Mesendoderm (in vitro differentiated cells): ENCODE results near the gene EPN2.

Source experiments
- DNase-seq: peaks from one replicate; pipeline ENCODE4 v3.0.0; 2013
- H2AK5ac ChIP-seq: 2 replicates; pipeline ENCODE4 v1.6.1; 2013; ENCODE audit warnings: low read length, inconsistent platforms
- H2BK120ac ChIP-seq: 2 replicates; pipeline ENCODE4 v1.6.1; 2013; ENCODE audit warnings: low read depth, mild to moderate bottlenecking, low read length, moderate library complexity, mixed read lengths
- H2BK15ac ChIP-seq: replicated peaks from 2 replicates; pipeline ENCODE4 v1.6.1; 2013; ENCODE audit warnings: low read depth, mild to moderate bottlenecking, moderate library complexity
- H2BK5ac ChIP-seq: 2 replicates; pipeline ENCODE4 v1.6.1; 2013; ENCODE audit warnings: low read length, inconsistent platforms
- H3K18ac ChIP-seq: 2 replicates; pipeline ENCODE4 v1.6.1; 2013; ENCODE audit warnings: mild to moderate bottlenecking, low read length, mixed read lengths
- H3K23ac ChIP-seq: one replicate; pipeline ENCODE4 v1.6.1; 2013; ENCODE audit warnings: low read length
- H3K27ac ChIP-seq: 2 replicates; pipeline ENCODE4 v1.5.1; 2013; ENCODE audit warnings: low read depth, mild to moderate bottlenecking, inconsistent platforms, low read length, moderate library complexity
- H3K27me3 ChIP-seq: 2 replicates; pipeline ENCODE4 v1.6.1; 2013; ENCODE audit warnings: low read length, control low read depth, mild to moderate bottlenecking, inconsistent platforms; ENCODE audit not compliant: insufficient read depth, poor library complexity
- H3K36me3 ChIP-seq: 2 replicates; pipeline ENCODE4 v1.6.1; 2013; ENCODE audit warnings: low read length, inconsistent platforms; ENCODE audit not compliant: control insufficient read depth, insufficient read depth
- H3K4ac ChIP-seq: one replicate; pipeline ENCODE4 v1.6.1; 2013; ENCODE audit warnings: low read depth, mild to moderate bottlenecking, low read length, moderate library complexity
- H3K4me1 ChIP-seq: 2 replicates; pipeline ENCODE4 v1.6.1; 2013; ENCODE audit warnings: low read depth, low read length, inconsistent platforms; ENCODE audit not compliant: control insufficient read depth
- H3K4me2 ChIP-seq: 2 replicates; pipeline ENCODE4 v1.6.1; 2013; ENCODE audit warnings: low read length
- H3K4me3 ChIP-seq: 2 replicates; pipeline ENCODE4 v1.5.1; 2013; ENCODE audit warnings: mild to moderate bottlenecking, low read length
- H3K56ac ChIP-seq: one replicate; pipeline ENCODE4 v1.6.1; 2013; ENCODE audit warnings: low read length
- H3K79me1 ChIP-seq: 2 replicates; pipeline ENCODE4 v1.6.1; 2013; ENCODE audit warnings: low read length, inconsistent platforms
- H3K79me2 ChIP-seq: 2 replicates; pipeline ENCODE4 v1.6.1; 2013; ENCODE audit warnings: mild to moderate bottlenecking, low read length; ENCODE audit not compliant: control insufficient read depth, insufficient read depth
- H3K9ac ChIP-seq: 2 replicates; pipeline ENCODE4 v1.6.1; 2013; ENCODE audit warnings: low read length, inconsistent platforms
- H4K5ac ChIP-seq: one replicate; pipeline ENCODE4 v1.6.1; 2013; ENCODE audit warnings: low read length
- H4K8ac ChIP-seq: one replicate; pipeline ENCODE4 v1.6.1; 2013; ENCODE audit warnings: low read depth, mild to moderate bottlenecking, control low read depth, low read length, moderate library complexity
- WGBS: extraction: QIAGEN DNeasy Blood & Tissue Kit; methylation state at CpG from one replicate; pipeline ENCODE4 v1.1.7; 2013; ENCODE audit warnings: low lambda C conversion rate, missing lambda C conversion rate; ENCODE audit not compliant: insufficient coverage; ENCODE audit errors: extremely low coverage; 5-methylcytosine and 5-hydroxymethylcytosine counted together

EPN2 gene

DNA sequence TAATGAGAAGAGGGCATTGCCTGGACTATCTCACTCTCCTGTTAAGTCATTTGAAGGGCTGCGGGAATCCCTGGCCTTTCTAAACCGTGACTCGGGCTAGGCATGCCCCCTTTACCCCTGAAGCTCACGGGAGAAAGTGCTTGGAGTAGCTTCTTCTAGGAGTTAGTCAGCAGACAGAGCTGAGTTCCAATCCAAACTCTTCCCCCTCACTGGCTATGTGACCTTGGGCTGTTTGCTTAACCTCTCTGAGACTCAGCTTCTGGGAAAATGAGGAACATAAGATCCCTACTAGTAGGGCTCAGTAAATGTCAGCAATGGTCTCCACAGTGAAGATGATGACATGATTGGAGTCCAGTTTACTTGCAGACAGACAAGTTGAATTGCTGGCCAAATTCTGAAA, 131.1 kb downstream of the EPN2 start:
- H2BK120ac ChIP-seq: no peak overlapping the region
- no peak overlapping the region for H3K4ac ChIP-seq
- H3K23ac ChIP-seq: no peak overlapping the region
- no peak overlapping the region for H2BK5ac ChIP-seq
- no CpG with 5 or more reads among the region's 4 CpGs for WGBS
- no peak overlapping the region for H3K27ac ChIP-seq
- H3K79me2 ChIP-seq: no peaks in the 10 kb centered on the region
- H3K56ac ChIP-seq: no peak overlapping the region
- H2AK5ac ChIP-seq: no peak overlapping the region
- H3K9ac ChIP-seq: no peak overlapping the region
- H3K79me1 ChIP-seq: no peaks in the 10 kb centered on the region
- no peaks in the 10 kb centered on the region for H3K27me3 ChIP-seq
- H3K36me3 ChIP-seq: no peaks in the 10 kb centered on the region
- H4K8ac ChIP-seq: no peak overlapping the region
- H2BK15ac ChIP-seq: no peak overlapping the region
- no peak for DNase-seq
- H3K4me2 ChIP-seq: no peak overlapping the region
- no peak overlapping the region for H3K18ac ChIP-seq
- H3K4me3 ChIP-seq: no peak overlapping the region
- H3K4me1 ChIP-seq: peaks cover 7% of the 10 kb centered on the region
- H4K5ac ChIP-seq: no peak overlapping the region

GRCh38 chr17:19369107-19369778, 132.1 kb downstream of the EPN2 start:
- Histone ChIP-seq H4K8ac (no peak overlapping the region), H2BK15ac (no peak overlapping the region), H3K79me2 (no peaks in the 10 kb centered on the region), H3K4me3 (no peak overlapping the region), H2BK120ac (no peak overlapping the region), H3K36me3 (no peaks in the 10 kb centered on the region), H3K4me2 (no peak overlapping the region), H3K23ac (no peak overlapping the region), H3K56ac (no peak overlapping the region), H3K18ac (no peak overlapping the region), H3K79me1 (no peaks in the 10 kb centered on the region), H3K4ac (no peak overlapping the region), H3K27ac (no peak overlapping the region), H3K9ac (no peak overlapping the region), H2AK5ac (no peak overlapping the region), H2BK5ac (no peak overlapping the region), H3K27me3 (no peaks in the 10 kb centered on the region), H4K5ac (no peak overlapping the region), H3K4me1 (no peaks in the 10 kb centered on the region)
- no peak for DNase-seq
- no CpG with 5 or more reads among the region's 16 CpGs for WGBS

GRCh38 chr17:19369846-19370492, 132.8 kb downstream of the EPN2 start:
- Histone ChIP-seq H3K18ac (no peak overlapping the region), H3K4ac (no peak overlapping the region), H3K27ac (no peak overlapping the region), H3K23ac (no peak overlapping the region), H4K8ac (no peak overlapping the region), H3K4me2 (no peak overlapping the region), H2BK5ac (no peak overlapping the region), H3K79me1 (no peaks in the 10 kb centered on the region), H3K56ac (no peak overlapping the region), H2AK5ac (no peak overlapping the region), H4K5ac (no peak overlapping the region), H2BK120ac (no peak overlapping the region), H3K4me1 (no peaks in the 10 kb centered on the region), H3K36me3 (no peaks in the 10 kb centered on the region), H2BK15ac (no peak overlapping the region), H3K79me2 (no peaks in the 10 kb centered on the region), H3K4me3 (no peak overlapping the region), H3K9ac (no peak overlapping the region), H3K27me3 (no peaks in the 10 kb centered on the region)
- no peak for DNase-seq
- no CpG with 5 or more reads among the region's 12 CpGs for WGBS

DNA sequence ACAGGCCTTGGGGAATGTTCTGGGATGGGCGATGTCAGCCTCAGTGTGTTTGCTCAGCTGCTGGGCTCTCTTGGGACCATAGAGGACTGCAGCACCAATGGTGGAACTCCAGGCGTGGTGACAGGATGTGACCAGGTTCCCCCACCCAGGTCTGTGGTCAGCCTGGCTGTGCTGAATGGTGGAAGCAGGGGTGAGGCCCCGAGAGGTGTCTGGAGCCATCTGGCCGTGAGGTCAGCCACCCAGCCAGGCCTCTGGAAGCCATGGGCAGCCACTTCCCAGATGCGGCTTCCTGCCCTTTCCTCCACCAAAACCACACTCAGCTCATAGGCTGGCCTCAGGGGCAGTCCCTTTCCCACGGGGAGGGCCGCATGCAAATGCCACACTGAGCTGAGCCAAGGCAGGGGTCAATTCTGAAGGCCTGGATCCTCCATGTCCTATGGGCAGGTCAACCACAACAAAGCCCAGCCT, 133.4 kb downstream of the EPN2 start:
- Histone ChIP-seq H3K56ac (peak overlapping the region; percentile 25), H3K4me1 (no peaks in the 10 kb centered on the region), H2BK120ac (no peak overlapping the region), H3K27ac (no peak overlapping the region), H2BK15ac (no peak overlapping the region), H3K23ac (no peak overlapping the region), H3K9ac (no peak overlapping the region), H3K36me3 (no peaks in the 10 kb centered on the region), H4K5ac (no peak overlapping the region), H3K4me2 (no peak overlapping the region), H3K79me1 (no peaks in the 10 kb centered on the region), H3K18ac (no peak overlapping the region), H3K4me3 (no peak overlapping the region), H3K4ac (no peak overlapping the region), H2BK5ac (no peak overlapping the region), H3K79me2 (no peaks in the 10 kb centered on the region), H4K8ac (no peak overlapping the region), H3K27me3 (no peaks in the 10 kb centered on the region), H2AK5ac (no peak overlapping the region)
- no peak for DNase-seq
- no CpG with 5 or more reads among the region's 7 CpGs for WGBS

DNA sequence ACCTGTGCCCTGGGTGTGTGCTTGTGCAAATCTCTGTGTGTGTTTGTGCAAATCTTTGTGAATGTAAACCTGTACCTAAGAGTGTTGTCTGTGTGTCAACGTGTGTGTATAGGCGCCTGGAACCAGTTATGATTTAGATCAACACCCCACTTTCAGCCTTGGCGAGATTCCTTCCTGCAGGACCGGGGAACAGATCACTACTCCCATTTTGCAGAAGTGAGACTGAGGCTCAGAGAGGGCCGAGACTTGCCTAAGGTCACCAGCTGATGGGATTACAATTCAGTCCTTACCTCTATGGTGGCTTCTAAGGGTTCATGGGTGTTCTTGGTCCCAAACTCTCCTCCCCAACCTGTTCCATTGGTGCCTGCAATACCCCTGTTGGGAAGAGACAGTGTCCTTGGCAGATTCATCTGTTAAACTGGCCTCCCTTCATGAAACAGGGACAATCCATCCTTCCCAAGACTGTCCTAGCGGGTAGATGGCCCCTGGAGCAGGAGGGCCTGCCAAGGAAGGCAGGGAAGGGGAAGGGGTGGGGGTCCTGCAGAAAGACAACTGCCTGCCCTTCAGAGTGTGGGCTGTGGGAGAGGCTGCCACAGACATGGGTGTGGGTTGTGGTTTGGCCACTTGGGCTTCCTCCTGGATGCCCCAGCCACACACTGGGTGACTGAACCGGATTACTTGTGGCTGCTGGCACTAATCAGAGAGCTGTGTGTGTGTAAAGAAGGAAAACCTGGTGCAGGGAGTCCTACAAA, 134.3 kb downstream of the EPN2 start:
- no CpG with 5 or more reads among the region's 7 CpGs for WGBS
- Histone ChIP-seq H3K36me3 (no peaks in the 10 kb centered on the region), H3K27me3 (no peaks in the 10 kb centered on the region), H3K23ac (no peak overlapping the region), H4K8ac (no peak overlapping the region), H4K5ac (no peak overlapping the region), H2BK120ac (no peak overlapping the region), H3K9ac (no peak overlapping the region), H3K79me2 (no peaks in the 10 kb centered on the region), H3K79me1 (peaks cover 4% of the 10 kb centered on the region), H2BK5ac (no peak overlapping the region), H3K4ac (no peak overlapping the region), H3K27ac (no peak overlapping the region), H3K4me2 (no peak overlapping the region), H2AK5ac (no peak overlapping the region), H3K18ac (no peak overlapping the region), H2BK15ac (no peak overlapping the region), H3K4me3 (no peak overlapping the region), H3K4me1 (no peaks in the 10 kb centered on the region), H3K56ac (peak overlapping the region; percentile 42)
- no peak for DNase-seq
